Suprapubic skin (tissue), 4 donors: ENCODE results near the gene TMEM272. TPM values are rescaled to one million over a fixed set of nuclear protein-coding genes. Genes with fewer than 3 reads are reported as not detected.
"Not testable (repeated sequence)": the region's sequence is repeated elsewhere in the genome, so short reads cannot be mapped to it uniquely, and the experiment has no call there.

Experiments
- DNase-seq, 2 donors: peaks; one replicate each; pipeline ENCODE4 v3.0.0-alpha.2; 2019; ENCODE audit warnings: low spot score in 2 of 2
- H3K27ac ChIP-seq: fragments of 200-600 bp; sonication (generic); one replicate; pipeline ENCODE4 v1.5.1; 2019
- H3K27me3 ChIP-seq: fragments of 200-600 bp; sonication (generic); one replicate; pipeline ENCODE4 v1.5.1; 2019
- H3K36me3 ChIP-seq: fragments of 200-600 bp; sonication (generic); one replicate; pipeline ENCODE4 v1.5.1; 2019
- H3K4me1 ChIP-seq: fragments of 200-600 bp; sonication (generic); one replicate; pipeline ENCODE4 v1.5.1; 2019
- H3K4me3 ChIP-seq: fragments of 200-600 bp; sonication (generic); one replicate; pipeline ENCODE4 v1.5.1; 2019; ENCODE audit warnings: mild to moderate bottlenecking
- H3K9me3 ChIP-seq: fragments of 200-600 bp; sonication (generic); one replicate; pipeline ENCODE4 v1.5.1; 2019
- CTCF ChIP-seq, 2 donors: fragments of 200-600 bp in 1 of 2; fragments of 450-650 bp in 1 of 2; sonication (generic) in 1 of 2; IDR thresholded peaks; one replicate each; pipeline ENCODE4 v1.5.1; 2016 to 2019; ENCODE audit warnings: antibody characterized with exemption in 2 of 2, mild to moderate bottlenecking in 1 of 2, moderate library complexity in 1 of 2
- EP300 ChIP-seq: sonication (generic); formaldehyde crosslinking; IDR thresholded peaks from one replicate; pipeline ENCODE4 v1.6.1; 2017; ENCODE audit warnings: antibody characterized with exemption
- POLR2A ChIP-seq, 2 donors: fragments of 450-650 bp; IDR thresholded peaks; one replicate each; pipeline ENCODE4 v1.6.1; 2017; ENCODE audit warnings: antibody characterized with exemption in 2 of 2, mild to moderate bottlenecking in 2 of 2, moderate library complexity in 2 of 2
- POLR2AphosphoS5 ChIP-seq, 3 donors: sonication (generic); formaldehyde crosslinking; IDR thresholded peaks; one replicate each; pipeline ENCODE4 v1.6.1; 2017; ENCODE audit warnings: antibody characterized with exemption in 3 of 3
- WGBS: methylation state at CpG from one replicate; pipeline ENCODE4 v1.1.5; 2018; 5-methylcytosine and 5-hydroxymethylcytosine counted together
- total RNA-seq, 4 donors: library from RNA; depleted of rRNA; stranded (reverse); fragments of >200 nt; gene quantifications; one replicate each; pipeline ENCODE4 v1.1.0, GENCODE V29; 2016

TMEM272 gene
- total RNA-seq, 4 donors from 2014 or later = 0.13 to 0.24 (median 0.17) TPM; not detected in 1

DNA sequence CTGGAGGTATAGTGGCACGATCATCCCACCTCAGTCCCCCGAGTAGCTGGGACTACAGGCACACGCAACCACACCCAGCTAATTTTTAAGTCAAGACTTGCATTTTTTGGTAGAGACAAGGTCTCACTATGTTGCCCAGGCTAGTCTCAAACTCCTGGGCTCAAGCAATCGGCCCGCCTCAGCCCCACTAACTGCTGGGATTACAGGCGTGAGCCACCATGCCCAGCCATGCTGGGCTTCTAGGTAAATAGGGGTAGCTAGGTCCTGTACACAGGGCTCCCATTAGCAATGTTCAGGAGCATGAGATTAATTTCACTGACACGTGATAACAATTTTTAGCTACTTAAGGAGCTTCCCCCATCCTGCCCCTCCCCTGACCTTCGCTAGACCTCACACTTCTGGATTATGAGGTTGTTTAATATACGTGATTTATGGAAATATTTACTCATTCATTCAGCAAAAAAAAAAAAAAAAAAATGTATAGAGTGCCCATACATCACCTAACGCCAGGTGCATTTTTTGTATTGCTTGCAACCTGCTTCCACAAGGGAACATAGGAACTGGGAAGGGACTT, 19.2 kb downstream of the TMEM272 start:
- H3K27me3 ChIP-seq = no peaks in the 10 kb centered on the region
- no peak for DNase-seq
- no peak overlapping the region for H3K4me3 ChIP-seq
- H3K36me3 ChIP-seq = no peaks in the 10 kb centered on the region
- H3K9me3 ChIP-seq = no peaks in the 10 kb centered on the region
- TF ChIP-seq POLR2AphosphoS5 (IDR thresholded peaks at IDR 0.05) (no peak), POLR2A (IDR thresholded peaks at IDR 0.05) (no peak), CTCF (IDR thresholded peaks at IDR 0.05) (no peak), EP300 (no peak)
- H3K27ac ChIP-seq = no peak overlapping the region
- H3K4me1 ChIP-seq = peaks cover 13% of the 10 kb centered on the region
- WGBS = 86% methylated on average over 10 of the region's 10 CpGs

DNA sequence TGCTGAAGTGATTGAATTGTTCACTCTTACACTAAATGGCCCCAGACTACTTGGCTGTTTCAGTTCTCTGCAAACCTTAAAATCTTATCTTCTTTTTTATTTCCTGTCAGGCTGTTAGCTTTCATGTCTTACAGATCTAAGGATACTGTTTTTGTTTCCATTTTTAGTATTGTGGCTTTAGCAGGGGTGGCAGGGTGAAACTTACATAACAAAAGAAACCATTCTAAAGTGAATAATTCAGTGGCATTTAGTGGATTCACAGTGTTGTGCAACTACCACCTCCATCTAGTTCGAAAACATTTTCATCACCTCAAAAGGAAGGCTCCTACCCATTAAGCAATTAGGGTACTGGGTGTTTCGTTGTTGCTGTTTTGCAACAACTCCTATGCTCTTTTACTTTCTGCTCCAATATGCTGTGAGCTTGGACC, 19.8 kb downstream of the TMEM272 start:
- no peak overlapping the region for H3K4me3 ChIP-seq
- no peaks in the 10 kb centered on the region for H3K36me3 ChIP-seq
- 76% methylated on average over 2 of the region's 2 CpGs for WGBS

DNA sequence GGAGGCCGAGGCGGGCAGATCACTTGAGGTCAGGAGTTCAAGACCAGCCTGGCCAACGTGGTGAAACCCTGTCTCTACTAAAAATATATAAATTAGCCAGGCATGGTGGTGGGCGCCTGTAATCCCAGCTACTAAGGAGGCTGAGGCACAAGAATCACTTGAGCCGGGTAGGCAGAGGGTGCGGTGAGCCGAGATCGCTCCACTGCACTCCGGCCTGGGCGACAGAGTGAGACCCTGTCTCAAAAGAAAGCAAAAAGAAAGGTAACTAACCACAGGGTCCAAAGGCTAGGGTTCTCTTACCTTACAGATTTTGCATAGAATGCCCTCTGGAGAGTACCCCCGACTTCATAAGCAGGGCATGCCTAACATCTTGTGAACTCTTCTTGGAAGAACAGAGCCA, 20.3 kb downstream of the TMEM272 start:
- peaks cover 13% of the 10 kb centered on the region for H3K4me1 ChIP-seq
- 79% methylated on average over 10 of the region's 11 CpGs for WGBS
- H3K36me3 ChIP-seq, DNase-seq, H3K27ac ChIP-seq, H3K4me3 ChIP-seq, H3K9me3 ChIP-seq, H3K27me3 ChIP-seq: not testable (repeated sequence)

More for the DNA sequence above, 19.8 kb downstream of the TMEM272 start:
- Histone ChIP-seq H3K27ac (no peak overlapping the region), H3K9me3 (no peaks in the 10 kb centered on the region), H3K4me1 (peaks cover 13% of the 10 kb centered on the region), H3K27me3 (no peaks in the 10 kb centered on the region)
- no peak for TF ChIP-seq CTCF (IDR thresholded peaks at IDR 0.05)
- TF ChIP-seq EP300 = no peak
- no peak for TF ChIP-seq POLR2AphosphoS5 (IDR thresholded peaks at IDR 0.05)
- TF ChIP-seq POLR2A (IDR thresholded peaks at IDR 0.05) = no peak
- no peak for DNase-seq

- 66% methylated on average over 2 of the region's 2 CpGs for WGBS
- Histone ChIP-seq H3K36me3 (no peaks in the 10 kb centered on the region), H3K4me1 (peaks cover 17% of the 10 kb centered on the region), H3K4me3 (no peak overlapping the region), H3K27me3 (no peaks in the 10 kb centered on the region), H3K27ac (no peak overlapping the region), H3K9me3 (no peaks in the 10 kb centered on the region)
- DNase-seq = no peak
- no peak for TF ChIP-seq EP300
Observed at GRCh38 chr13:51823863-51824262, 21.1 kb downstream of the TMEM272 start.

GRCh38 chr13:51823359-51823758, 21.6 kb downstream of the TMEM272 start:
- Histone ChIP-seq H3K27me3 (no peaks in the 10 kb centered on the region), H3K4me3 (no peak overlapping the region), H3K9me3 (no peaks in the 10 kb centered on the region), H3K27ac (no peak overlapping the region), H3K4me1 (peaks cover 17% of the 10 kb centered on the region), H3K36me3 (no peaks in the 10 kb centered on the region)
- TF ChIP-seq EP300 = no peak
- TF ChIP-seq POLR2A (IDR thresholded peaks at IDR 0.05) = no peak
- TF ChIP-seq POLR2AphosphoS5 (IDR thresholded peaks at IDR 0.05) = no peak
- TF ChIP-seq CTCF (IDR thresholded peaks at IDR 0.05) = no peak
- 87% methylated on average over 2 of the region's 2 CpGs for WGBS
- no peak for DNase-seq

GRCh38 chr13:51822106-51822815, 22.7 kb downstream of the TMEM272 start:
- Histone ChIP-seq H3K4me3 (no peak overlapping the region), H3K4me1 (peaks cover 16% of the 10 kb centered on the region), H3K9me3 (no peaks in the 10 kb centered on the region), H3K27ac (no peak overlapping the region), H3K27me3 (no peaks in the 10 kb centered on the region), H3K36me3 (no peaks in the 10 kb centered on the region)
- TF ChIP-seq POLR2AphosphoS5 (IDR thresholded peaks at IDR 0.05) (no peak), POLR2A (IDR thresholded peaks at IDR 0.05) (no peak), EP300 (no peak), CTCF (IDR thresholded peaks at IDR 0.05) (no peak)
- DNase-seq = no peak
- 75% methylated on average over 13 of the region's 13 CpGs for WGBS
